Cardiac septum (tissue), 1 donor: ENCODE results near the gene UTF1. TPM values are rescaled to one million over a fixed set of nuclear protein-coding genes. Genes with fewer than 3 reads are reported as not detected.

ENCODE experiments used
- DNase-seq: peaks from one replicate; pipeline ENCODE4 v3.0.0-alpha.2; 2020; ENCODE audit warnings: low spot score
- intact Hi-C: fragments of 100-400 bp; cut with DNase I; formaldehyde crosslinking; loops from one replicate; pipeline ENCODE4 v1.14.0; 2022
- long read RNA-seq: library from polyadenylated mRNA; unstranded; transcript quantifications from one replicate; pipeline ENCODE4 v2.0.0, GENCODE V29; 2021
- total RNA-seq: library from RNA; stranded (reverse); fragmentation: NEBNext Ultra II Directional; extraction: Animal tissue kit (Norgen Biotek cat#: 25700); gene quantifications from one replicate; pipeline ENCODE4 v1.2.1, GENCODE V29; 2021
- donor health status: DM: no; HTN: no; CAD: no.

The UTF1 gene, protein sequence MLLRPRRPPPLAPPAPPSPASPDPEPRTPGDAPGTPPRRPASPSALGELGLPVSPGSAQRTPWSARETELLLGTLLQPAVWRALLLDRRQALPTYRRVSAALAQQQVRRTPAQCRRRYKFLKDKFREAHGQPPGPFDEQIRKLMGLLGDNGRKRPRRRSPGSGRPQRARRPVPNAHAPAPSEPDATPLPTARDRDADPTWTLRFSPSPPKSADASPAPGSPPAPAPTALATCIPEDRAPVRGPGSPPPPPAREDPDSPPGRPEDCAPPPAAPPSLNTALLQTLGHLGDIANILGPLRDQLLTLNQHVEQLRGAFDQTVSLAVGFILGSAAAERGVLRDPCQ
- not detected for total RNA-seq
- long read RNA-seq: 0 reads

DNA sequence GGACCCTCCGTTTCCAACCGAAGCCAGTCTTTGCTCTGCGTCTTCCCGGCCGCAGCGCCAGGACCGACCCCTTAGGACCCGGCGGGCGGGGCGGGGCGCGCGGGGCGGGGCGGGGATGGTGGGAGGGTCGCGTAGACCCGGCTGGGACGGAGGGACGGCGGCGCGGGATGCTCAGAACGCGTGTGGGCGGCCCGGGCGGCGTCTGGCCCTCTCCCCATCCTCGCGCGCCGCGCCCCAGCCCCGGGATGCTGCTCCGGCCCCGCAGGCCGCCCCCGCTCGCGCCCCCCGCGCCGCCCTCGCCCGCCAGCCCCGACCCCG is at the start of gene UTF1:
TSS of gene UTF1 (plus strand) at position 174 of the 318 bp plus-strand sequence. CDS start at position 246, 72 bp downstream.
- intact Hi-C loops: no loop called here
- no peak for DNase-seq

DNA sequence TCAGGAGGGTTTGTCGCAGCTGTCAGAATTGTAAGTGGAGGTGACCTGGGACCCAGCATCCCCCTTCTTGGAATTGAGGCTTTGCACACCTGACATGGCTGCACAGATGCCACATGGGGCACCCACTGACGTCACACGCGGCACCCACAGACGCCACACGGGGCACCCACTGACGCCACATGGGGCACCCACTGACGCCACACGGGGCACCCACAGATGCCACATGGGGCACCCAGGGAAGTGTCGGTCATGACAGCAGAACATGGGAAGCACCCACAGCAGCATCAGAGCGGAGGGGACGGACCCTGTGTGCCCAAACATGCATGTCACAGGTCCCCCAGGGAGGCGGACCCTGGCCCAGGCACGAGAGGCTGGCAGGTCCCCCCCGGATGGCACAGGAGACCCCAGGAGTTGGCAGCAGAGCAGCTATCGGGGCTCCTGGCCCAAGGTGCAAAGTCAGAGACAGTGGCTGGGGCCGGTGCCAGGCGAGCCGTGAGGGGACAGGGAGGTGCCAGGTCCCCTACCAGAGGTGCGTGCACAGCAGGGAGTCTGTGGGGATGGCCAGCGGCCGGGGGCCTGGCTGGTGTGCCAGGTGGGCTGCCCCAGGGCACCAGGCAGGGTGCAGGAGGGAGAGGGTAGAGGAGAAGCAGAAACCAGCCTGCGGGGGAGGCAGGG is 48.9 kb upstream of the UTF1 start:
- intact Hi-C loops: no loop called here
- no peak for DNase-seq

DNA sequence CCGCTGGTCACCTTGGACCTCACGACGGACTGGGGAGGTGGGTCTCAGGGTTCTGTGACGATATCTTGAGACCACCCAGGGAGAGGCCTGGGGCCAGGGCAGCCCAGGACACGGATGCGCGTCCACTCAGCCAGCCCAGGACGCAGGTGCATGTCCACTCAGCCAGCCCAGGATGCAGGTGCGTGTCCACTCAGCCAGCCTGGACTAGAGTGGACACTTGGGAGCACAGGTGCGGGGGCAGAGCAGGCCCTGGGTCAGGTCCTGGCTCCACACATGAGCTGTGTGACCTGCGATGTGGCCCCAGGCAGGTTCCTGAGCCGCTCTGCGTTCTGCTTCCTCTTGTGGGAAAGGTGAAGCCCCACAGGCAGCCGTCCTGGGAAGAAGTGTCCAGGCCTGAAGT is 47.8 kb upstream of the UTF1 start:
- intact Hi-C loops: no loop called here
- no peak for DNase-seq

DNA sequence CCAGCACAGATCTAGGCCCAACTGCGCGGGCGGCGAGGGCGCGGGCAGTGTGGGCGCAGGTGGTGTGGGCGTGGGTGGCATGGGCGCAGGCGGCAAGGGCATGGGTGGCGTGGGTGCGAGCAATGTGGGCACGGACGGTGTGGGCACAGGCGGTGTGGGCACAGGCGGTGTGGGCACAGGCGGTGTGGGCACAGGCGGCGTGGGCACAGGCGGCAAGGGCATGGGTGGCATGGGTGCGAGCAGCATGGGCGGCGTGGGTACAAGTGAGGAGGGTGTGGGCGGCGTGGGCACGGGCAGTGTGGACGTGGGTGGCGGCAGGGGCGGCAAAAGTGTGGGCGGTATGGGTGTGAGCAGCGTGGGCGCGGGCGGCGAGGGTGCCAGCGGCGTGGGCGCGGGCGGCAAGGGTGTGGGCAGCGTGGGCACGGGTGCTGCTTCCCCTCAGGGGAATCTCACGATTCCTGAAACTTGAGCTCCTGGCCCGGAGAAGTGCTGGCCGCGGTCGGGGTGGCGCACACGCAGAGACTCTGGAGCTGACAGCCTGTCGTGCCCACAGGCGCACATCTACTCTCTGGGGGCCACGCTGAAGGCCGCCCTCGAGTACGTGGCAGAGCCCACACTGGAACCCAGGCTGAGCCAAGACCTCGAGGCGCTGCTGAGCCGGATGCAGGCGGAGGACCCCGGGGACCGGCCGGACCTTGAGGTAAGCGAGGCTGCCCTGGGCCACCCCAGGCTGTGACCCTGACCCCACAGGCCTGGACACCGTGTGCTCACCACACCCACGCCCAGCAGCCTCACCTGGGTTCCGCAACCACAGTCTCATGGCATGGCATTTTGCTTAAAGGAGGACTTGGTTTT is 47.0 kb upstream of the UTF1 start:
- intact Hi-C loops: no loop called here
- no peak for DNase-seq

DNA sequence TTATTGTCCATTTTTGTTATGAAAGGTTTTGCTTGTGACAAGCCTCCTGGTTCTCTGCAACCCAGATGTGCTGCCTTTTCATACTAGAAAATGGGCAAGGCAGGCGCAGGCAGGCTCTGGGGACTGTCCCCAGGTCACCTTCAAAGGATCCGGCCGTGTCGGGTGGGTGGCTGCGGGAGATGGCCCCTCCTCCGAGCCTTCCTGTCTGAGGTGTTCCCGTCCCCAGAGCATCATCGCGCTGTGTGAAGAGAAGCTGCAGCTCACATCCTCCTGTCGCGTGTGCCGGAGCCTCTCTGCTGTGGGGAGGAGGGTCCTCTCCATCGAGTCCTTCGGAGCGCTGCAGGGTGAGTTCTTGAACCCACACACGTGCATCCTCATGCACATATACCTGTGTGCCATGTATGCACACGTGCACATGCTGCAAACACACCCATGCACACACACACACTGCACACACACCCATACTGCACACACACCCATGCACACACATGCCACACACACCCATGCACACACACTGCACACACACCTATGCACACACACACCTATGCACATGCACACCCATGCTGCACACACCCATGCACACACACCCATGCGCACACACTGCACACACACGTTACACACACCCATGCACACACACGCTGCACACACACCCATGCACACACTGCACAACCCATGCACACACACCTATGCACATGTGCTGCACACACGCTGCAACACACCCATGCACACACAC is 46.2 kb upstream of the UTF1 start:
- DNase-seq: no peak
- intact Hi-C loops: no loop called here

DNA sequence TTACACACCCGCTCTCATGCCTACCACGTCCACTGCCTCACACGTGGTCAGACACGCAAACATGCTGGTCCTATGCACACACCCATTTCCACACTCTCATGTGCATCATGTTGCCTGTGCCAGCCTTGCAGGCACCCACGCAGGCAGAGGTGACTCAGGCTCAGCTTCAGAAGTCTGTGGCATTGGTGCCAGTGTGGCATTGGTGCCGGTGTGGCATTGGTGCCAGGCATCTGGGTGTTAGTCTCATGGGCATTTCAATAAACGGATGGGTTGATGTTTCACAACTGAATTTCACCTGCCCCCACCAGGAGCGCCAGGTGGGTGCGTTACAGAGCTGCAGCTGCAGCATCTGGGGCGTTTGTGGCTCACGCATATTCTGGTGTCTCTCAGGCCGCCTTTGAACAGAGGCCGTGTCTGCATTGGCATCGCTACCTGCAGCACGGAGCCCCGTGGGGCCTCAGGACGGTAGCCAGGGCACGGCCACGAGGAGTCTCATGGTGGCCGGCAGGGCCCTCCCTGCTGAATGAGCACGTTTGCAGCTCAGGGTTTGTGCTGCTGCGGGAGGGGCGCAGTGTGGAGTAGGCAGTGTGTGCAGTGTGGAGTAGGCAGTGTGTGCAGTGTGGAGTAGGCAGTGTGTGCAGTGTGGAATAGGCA is 45.3 kb upstream of the UTF1 start:
- intact Hi-C loops: no loop called here
- DNase-seq: no peak

DNA sequence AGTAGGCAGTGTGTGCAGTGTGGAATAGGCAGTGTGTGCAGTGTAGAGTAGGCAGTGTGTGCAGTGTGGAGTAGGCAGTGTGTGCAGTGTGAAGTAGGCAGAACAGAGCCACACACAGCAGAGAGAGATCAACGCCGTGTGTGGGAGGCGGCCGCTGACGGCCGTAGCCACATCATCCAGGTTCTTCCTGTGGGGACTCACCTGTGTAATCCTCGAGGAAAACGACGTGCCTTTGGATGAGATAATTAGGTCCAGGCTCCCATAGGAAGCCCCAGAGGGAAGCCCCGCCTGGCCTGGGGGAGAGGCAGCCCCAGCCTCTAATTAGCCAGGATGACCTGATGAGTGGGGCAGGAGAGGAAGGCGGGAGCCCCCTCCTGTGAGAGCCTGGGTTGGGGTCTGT is 44.6 kb upstream of the UTF1 start:
- no peak for DNase-seq
- intact Hi-C loops: no loop called here

DNA sequence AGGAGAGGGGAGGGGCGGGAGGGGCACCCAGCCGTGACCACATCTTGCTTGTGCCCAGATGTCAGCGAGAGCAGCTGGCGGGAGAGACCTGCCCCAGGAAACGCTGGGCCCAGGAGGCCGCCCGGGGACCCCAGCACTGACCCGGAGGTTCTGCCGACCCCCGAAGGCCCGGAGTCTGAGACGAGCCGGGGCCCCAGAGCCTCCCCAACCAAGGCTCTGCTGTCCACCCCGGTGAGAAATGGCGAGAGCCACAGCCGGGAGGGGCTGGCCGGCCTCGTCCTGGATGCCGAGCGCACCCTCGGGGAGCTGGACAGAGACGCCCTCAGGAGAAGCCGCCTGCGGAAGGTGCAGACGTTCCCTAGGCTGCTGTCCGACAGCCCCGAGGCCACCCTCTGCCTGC is 44.1 kb upstream of the UTF1 start:
- intact Hi-C loops: no loop called here
- no peak for DNase-seq

DNA sequence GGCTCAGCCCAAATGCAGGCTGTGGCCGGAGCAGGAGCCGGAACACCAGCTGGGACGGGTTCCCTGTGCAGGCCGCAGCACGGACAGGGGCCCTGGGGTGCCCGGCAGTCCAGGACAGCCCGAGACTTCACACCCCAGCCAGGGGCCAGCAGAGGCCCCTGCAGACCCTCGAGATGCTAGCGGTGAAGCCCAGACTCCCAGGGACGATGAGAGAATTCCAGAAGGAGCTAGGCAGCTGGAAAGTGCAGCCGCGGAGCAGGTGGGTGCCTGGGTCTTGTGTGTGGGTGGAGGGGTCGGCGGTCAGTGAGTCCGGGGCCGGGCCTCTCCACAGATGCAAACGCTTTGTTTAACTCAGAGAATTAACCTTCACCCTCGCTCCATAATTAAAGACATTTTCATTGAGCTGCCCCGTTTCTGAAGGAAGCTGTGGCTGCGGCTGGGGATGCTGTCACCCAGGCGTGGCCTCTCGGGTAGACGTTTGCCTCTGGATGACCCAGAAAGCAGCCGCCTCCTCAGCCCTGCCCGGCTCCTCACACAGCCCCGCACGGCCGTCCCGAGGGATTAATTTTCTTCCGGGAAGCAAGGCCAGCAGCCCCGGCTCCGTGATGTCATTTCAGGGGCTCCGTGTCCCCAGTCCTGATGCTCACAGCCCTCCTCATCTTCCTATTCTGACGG is 43.5 kb upstream of the UTF1 start:
- DNase-seq: no peak

DNA sequence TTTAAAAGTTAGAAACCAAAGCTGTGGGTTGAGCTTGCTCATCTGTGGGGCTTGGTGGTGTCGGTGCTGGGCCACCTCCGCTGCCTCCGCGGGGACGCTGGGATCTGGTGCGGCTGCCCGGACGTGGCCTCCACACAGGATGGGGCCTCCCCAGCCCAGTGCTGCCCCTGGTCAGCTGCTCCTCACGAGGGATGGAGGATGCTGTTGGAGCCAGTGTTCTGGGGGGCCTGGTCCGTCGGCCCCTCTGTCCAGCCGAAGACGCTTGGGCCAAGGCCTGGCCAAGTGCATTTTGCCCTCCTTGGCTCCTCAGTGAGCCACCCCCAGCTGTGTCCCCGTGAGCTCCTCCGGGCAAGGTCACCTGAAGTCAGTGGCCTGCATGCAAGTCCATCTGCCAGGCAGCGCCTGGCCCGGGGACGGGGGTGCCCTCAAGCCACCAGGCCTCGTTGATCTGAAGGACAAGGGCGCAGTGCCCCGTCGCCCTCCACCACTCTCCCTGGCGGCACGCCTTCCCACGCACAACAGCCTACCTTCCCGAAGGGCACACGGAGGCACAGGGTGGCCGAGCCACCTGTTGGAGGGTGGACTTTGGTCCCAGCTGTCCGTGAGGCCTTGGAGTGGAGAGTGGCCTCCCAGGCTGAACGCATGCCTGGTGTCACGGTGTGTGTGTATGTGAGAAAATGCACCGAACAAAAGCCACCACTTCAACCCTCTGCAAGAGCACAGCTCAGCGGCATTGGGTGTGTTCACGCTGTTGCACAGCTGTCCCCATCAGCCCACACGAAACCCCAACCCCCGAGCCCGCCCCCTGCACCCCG is 42.7 kb upstream of the UTF1 start:
- intact Hi-C loops: no loop called here
- no peak for DNase-seq

More for the DNA sequence above, 43.5 kb upstream of the UTF1 start:
- intact Hi-C loops: no loop called here

DNA sequence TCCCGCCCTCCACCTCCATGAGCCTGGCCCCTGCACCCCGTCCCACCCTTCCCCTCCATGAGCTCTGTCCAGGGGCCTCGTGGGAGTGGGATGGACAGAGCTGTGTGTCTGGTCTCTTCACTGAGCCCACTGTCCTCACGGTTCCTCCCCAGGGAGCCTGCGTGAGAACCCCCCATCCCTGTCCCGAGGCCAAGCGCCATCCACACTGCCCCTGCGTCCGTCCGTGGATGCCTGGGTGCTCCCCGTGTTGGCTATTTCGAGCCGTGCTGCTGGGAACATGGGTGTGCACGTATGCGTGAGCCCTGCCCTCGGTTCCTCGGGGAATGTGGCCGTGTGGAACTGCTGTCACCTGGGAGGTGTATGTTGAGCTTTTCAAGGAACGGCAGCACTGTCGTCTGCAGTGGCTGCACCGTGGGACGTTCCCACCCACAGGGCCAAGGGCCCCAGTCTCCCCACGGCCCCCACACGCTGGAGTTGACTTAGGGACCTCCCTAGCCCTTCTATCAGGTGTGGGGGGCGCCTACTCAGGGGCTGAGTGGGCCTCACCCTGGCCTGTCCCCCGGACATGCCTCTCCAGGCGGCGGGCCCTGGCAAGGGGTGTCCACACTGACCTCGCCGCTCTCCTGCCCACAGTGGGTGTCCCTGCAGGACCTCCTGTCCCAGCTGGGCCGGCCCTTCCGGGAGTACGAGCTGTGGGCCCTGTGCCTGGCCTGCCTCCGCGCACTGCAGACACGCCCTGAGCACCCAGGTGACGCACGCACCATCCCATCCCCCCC is 41.9 kb upstream of the UTF1 start:
- no peak for DNase-seq
- intact Hi-C loops: no loop called here

DNA sequence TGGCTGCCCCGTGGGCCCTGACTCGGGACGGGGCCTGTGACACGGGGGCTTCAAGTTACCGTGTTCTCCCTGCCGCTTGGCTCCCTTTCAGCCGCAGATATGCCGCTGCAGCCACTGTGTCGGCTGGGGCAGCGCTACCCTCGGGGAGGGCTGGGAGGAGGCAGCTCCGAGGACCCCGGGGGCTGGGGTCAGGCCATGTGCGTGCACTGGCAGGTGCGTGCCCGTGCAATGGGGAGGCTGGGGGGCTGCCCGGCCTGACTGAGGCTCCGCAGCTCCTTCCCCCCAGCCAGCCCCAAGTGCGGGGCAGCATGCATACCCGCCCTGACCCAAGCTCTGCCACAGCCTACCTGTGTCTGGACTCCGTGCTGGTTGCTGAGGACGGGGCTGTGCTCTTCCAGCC is 40.8 kb upstream of the UTF1 start:
- intact Hi-C loops: no loop called here
- no peak for DNase-seq

DNA sequence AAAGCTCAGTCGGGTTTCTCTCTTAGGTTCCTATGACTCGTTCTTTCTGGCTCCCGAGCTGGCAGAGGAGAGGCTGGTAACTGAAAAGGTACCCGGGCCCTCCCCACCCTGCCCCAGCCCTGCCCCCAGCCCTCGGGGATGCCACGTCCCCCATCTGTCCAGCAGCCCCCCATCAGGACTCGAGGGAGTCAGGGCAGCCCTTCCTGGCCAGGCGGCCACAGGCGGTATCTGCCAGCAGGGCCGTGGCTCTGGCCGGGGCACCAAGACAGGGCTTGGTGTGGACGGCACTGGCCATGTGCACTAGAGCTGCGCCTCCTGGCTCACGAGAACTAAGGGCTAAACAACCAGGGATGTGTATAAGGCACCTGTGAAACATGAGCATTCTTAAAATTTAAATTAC is 40.3 kb upstream of the UTF1 start:
- no peak for DNase-seq
- intact Hi-C loops: no loop called here

DNA sequence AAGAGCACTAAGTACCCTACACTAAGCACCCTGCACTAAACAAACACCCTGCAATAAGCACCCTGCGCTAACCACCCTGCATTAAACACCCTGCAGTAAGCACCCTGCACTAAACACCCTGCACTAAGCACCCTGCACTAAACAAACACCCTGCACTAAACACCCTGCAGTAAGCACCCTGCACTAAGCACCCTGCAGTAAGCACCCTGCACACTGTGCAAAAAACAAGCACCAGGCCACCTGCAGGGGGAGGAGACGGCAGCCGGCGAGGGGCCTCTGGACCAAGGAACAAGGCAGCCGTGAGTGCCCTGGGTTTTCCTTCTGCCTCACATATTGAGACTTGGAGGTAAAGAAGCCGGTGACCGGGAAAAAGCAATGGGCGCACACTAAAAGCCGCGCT is 39.8 kb upstream of the UTF1 start:
- no peak for DNase-seq
- intact Hi-C loops: no loop called here

DNA sequence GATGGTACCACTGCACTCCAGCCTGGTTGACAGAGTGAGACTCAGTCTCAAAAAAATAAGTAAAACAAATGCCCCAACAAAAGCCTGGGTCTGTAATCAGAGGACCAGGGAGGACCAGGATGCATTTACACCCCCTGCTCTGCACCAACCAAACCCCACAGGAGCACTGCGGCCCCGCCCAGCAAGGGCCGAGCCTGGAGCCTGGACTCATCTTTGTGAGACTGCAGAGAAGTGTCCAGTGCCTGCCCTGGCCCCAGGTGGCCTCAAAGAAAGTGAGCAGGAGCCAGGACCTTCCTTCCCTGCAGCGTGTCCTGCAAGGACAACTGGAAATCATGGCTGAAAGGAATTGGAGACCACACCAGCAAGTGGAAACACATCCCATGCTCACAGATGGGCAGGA is 38.4 kb upstream of the UTF1 start:
- no peak for DNase-seq
- intact Hi-C loops: no loop called here

DNA sequence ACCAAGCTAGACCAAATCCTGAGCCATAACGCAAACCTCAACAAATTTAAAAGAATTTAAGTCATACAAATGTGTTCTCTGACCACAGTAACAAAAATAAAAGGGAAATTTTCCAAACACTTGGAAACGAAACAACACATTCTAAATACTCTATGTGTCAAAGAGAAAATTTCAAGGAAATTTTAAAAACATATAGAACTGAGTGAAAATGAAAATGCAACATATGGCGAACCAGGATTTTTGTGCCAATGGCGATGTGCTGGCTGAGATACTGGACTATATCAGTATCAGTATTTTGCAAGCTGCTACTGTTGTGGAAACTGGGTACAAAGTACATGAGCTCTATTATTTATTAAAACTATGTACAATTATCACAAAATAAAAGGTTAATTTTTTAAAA is 35.9 kb upstream of the UTF1 start:
- intact Hi-C loops: no loop called here
- DNase-seq: no peak

DNA sequence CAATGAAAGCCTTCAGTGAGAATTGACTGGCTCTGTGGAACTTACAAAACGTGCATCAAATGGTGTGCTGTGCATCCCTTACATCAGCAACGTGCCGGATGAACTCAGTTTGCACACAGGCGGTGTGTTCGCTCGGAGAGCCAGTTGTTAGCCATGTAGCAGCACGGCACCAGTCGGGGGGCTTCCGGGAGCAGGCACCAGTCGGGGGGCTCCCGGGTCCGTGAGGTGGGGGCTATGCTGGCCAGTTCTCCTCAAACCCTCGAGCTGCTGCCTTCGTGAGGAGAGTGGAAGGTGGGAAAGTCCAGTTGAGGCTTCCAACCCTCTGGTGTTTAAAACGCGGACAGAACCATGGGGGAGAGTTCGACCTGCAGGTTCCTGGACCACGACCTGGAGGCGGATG is 34.9 kb upstream of the UTF1 start:
- no peak for DNase-seq
- intact Hi-C loops: no loop called here
